ENCODE measurements around the gene GPSM3.
"Not testable (repeated sequence)": the region's sequence is repeated elsewhere in the genome, so short reads cannot be mapped to it uniquely, and the experiment has no call there.

- TF ChIP-seq EP300, POLR2A (IDR thresholded peaks at IDR 0.05): not testable (repeated sequence)
- TF ChIP-seq, protein P1, sequence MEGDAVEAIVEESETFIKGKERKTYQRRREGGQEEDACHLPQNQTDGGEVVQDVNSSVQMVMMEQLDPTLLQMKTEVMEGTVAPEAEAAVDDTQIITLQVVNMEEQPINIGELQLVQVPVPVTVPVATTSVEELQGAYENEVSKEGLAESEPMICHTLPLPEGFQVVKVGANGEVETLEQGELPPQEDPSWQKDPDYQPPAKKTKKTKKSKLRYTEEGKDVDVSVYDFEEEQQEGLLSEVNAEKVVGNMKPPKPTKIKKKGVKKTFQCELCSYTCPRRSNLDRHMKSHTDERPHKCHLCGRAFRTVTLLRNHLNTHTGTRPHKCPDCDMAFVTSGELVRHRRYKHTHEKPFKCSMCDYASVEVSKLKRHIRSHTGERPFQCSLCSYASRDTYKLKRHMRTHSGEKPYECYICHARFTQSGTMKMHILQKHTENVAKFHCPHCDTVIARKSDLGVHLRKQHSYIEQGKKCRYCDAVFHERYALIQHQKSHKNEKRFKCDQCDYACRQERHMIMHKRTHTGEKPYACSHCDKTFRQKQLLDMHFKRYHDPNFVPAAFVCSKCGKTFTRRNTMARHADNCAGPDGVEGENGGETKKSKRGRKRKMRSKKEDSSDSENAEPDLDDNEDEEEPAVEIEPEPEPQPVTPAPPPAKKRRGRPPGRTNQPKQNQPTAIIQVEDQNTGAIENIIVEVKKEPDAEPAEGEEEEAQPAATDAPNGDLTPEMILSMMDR (IDR thresholded peaks at IDR 0.05) = not testable (repeated sequence)
Measured at GRCh38 chr6:32211432-32211831, 19.0 kb upstream of the GPSM3 start.

Data from upper lobe of left lung (tissue), 4 donors.